ENCODE data around the gene GIPC3. TPM values are rescaled to one million over a fixed set of nuclear protein-coding genes. Genes with fewer than 3 reads are reported as not detected.
"Not testable (repeated sequence)": the region's sequence is repeated elsewhere in the genome, so short reads cannot be mapped to it uniquely, and the experiment has no call there.

The GIPC3 gene
- total RNA-seq, 1 donor from 2014 or later, result 1.9 TPM

DNA sequence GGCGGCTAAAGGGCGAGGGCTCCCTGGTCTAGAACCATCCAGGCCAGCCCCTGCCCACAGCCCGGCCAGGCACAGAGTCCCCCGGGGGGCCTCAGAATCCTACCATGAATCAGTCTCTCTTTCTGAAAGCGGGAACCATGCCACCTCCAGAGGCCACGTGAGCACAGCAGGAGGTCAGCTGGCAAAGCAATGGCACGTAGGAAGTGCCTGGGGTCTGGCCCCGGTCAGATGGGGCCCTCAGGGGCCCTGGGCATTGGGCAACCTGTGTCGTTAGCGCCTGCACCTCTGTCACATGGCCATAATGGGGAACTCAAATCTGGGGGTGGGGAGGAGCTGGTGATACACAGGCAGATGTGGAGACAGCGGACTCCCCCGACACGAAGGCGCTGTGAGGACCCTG is 36.7 kb upstream of the GIPC3 start:
- intact Hi-C loops (cut with micrococcal nuclease), result no loop called here

DNA sequence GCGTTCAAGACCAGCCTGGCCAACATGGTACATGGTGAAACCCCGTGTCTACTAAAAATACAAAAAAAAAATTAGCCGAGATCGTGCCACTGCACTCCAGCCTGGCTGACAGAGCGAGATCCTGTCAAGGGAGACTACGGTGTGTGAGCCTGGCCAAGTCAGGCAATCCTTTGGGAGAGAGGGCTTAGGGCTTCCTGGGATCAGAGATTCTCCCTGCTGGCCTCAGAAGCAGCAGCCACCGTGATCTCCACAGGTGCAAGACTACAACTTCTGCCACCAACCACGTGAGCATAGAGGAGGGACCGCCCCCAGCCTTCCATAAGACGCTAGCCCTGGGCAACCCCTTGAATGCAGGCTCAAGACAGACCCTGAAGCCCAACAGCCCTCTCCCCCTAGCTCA is 35.5 kb upstream of the GIPC3 start:
- DNase-seq (no peak), ATAC-seq (no peak)
- intact Hi-C loops (cut with micrococcal nuclease), result no loop called here

More for the DNA sequence above, 36.7 kb upstream of the GIPC3 start:
- ATAC-seq, result no peak
- DNase-seq, result no peak

GRCh38 chr19:3550947-3551791 is 34.1 kb upstream of the GIPC3 start:
- ATAC-seq (no peak), DNase-seq (no peak)
- intact Hi-C loops (cut with micrococcal nuclease), result no loop called here

DNA sequence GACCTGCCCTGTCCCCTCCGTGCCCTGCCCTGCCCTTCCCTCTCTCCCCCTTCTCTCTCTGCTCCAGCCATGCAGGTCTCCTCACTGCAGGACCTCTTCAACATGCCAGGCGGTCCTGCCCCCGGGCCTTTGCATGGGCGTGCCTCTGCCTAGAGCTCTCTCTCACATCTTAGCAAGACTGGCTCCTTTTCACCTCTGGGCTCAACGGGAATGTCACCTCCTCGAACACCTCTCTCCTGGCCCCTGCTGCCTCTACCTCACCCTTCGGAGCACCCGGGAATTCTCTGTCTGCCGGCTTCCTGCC is 33.5 kb upstream of the GIPC3 start:
- DNase-seq, result no peak
- intact Hi-C loops (cut with micrococcal nuclease), result no loop called here
- ATAC-seq, result no peak

DNA sequence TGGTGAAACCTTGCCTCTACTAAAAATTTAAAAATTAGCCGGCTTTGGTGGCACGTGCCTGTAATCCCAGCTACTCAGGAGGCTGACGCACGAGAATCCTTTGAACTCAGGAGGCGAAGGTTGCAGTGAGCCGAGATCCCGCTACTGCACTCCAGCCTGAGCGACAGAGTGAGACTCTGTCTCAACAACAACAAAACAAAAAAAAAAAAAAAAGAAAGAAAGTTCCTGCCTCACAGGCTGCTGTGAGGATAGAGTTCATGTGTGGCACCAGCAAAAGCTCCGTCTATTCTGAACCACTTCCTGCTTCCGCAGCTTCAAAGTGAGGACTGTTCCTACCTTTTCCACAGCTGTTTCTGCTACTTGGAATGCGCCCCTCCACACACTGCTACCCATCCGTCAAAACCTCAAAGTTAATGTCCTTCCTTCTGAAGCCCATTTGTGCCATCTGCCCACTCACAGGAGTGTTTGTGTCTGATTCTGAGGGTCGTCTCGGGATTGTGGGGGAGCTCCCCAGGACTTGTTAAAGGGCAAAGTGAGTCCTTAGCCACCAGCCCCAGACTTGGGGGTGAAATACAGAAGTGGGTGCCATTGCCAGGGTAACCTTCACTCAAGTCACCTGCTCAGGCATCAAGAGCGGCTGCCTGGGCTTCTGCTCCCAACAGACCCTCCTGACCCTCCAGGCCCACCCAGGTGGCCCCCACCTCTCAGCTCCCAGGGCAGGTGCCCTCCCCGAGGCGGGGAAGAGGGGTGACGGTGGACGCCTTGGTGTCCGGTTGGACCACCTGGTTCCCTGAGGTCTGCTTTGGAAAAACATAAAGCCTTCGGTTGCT is 30.8 kb upstream of the GIPC3 start:
- DNase-seq (no peak), ATAC-seq (no peak)
- intact Hi-C loops (cut with micrococcal nuclease), result no loop called here

DNA sequence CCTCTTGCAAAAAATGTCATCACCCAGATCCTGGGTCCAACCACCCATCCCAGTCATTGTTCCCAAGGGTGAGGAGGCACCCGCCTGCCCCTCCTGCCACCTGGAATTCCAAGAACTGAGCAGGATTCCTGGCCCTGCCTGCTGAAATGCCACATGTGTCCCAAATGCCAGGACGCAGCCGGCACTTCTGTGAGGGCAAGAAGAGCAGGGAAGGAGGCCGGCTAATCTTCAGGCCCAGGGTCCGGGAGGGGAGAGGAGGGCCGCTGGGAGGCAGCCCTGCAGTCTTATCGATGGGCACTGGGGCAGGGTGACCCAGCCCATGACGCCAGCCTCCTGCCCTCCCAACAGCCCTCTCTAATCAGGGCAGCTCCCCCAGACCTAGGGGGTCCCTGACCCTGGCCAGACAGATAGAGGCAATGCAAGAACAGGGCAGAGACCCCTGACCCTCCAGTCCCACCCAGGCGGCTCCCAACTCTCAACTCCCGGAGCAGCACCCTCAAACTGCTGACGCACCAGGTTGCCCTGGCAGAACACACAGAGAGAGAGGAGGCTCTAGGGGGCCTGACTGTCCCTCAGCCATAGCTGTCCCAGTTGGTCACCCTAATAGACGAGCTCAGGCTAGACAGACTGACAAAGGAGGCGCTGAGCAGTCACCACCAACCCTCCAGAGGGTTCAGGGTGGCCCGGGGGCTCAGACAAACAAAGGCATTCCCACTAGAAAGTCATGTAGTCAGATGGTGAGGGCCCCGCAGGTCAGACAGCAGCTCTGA is 29.4 kb upstream of the GIPC3 start:
- ATAC-seq, result no peak
- intact Hi-C loops (cut with micrococcal nuclease), result no loop called here
- DNase-seq, result no peak

- DNase-seq (no peak), ATAC-seq (no peak)
- intact Hi-C loops (cut with micrococcal nuclease), result no loop called here
Observed at GRCh38 chr19:3556423-3556977, 28.8 kb upstream of the GIPC3 start.

DNA sequence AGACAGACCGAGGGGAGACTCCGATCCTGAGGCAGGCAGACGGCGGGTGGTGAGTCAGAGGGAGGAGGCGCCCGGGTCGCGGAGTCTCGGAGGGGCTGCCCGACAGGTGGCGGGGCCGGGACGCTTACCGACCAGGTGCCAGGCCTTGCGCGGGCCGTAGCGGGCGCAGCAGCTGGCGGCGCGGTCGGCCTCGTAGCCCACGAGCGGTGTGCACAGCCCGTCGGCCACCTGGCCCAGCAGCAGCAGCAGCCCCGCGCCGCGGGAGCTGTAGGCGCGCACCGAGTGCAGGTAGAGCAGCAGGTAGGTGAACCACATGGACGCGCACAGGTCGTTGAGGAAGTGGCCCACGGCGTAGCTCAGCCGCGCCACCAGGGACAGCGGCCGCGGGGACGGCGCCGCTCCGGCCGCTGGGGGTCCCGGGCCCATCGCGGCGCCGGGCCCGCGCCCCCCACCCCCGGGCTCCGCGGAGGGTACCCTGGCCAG is 28.3 kb upstream of the GIPC3 start:
- ATAC-seq, result no peak
- DNase-seq, result peak; percentile 56
- intact Hi-C loops (cut with micrococcal nuclease), result no loop called here

GRCh38 chr19:3557461-3558248 is 27.6 kb upstream of the GIPC3 start, which contains the start of gene MFSD12:
TSS of gene MFSD12 (minus strand) at chr19:3557586. CDS start at chr19:3557403, 183 bp downstream.
- ATAC-seq (peak; percentile 98), DNase-seq (peak; percentile 97)
- intact Hi-C loops (cut with micrococcal nuclease), result no loop called here

- no peak for ATAC-seq
- DNase-seq, result no peak
- intact Hi-C loops (cut with micrococcal nuclease), result no loop called here
Observed at GRCh38 chr19:3563709-3564524, 21.4 kb upstream of the GIPC3 start.

DNA sequence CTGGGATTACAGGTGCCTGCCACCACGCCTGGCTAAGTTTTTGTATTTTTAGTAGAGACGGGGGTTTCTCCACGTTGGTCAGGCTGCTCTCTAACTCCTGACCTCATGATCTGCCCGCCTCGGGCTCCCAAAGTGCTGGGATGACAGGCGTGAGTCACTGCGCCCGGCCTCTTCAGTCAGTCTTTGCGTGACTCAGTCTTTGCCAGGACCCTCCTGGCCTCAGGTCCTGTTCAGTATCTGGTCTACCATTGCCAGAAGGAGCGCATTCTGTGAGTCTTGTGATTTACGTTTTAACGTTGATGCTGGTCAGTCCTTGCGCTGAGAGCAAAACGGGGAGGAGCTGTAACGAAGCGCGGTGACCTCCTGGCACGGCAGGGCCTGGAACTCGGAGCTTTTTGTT is 20.1 kb upstream of the GIPC3 start:
- ATAC-seq, result no peak

DNA sequence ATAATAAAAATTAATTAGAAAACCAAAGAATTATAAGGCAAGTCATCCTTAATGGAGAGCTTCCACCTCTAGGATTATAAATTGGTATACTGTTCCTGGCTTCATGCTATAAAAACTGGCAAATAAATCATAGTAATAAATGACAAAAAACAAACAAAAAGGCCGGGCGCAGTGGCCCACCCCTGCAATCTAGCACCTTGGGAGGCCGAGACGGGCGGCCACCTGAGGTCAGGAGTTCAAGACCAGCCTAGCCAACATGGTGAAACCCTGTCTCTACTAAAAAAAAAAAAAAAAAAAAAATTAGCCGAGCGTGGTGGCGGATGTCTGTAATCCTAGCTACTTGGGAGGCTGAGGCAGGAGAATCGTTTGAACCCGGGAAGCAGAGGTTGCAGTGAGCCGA is 15.2 kb upstream of the GIPC3 start:
- ATAC-seq; DNase-seq; intact Hi-C loops (cut with micrococcal nuclease): not testable (repeated sequence)

More for the DNA sequence above, 20.1 kb upstream of the GIPC3 start:
- intact Hi-C loops (cut with micrococcal nuclease), result no loop called here
- DNase-seq, result no peak

DNA sequence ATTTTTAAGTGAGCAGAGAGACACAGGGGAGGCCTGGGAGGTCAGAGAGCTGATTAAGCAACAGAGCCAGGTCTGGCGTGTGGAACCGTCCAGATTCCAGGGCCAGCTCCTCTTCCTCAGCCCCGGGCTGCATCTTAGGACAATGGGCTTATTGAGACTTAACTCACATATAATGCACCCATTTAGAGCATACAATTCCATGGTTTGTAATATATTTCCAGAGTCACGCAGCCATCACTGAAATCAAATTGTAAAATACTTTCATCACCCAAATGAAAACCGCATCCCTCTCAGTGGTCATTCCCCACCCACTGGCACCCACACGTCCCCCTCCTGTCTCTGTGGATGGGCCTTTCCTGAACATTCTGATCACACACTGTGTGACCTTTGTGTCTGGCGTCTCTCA is 14.7 kb upstream of the GIPC3 start:
- no peak for ATAC-seq
- intact Hi-C loops (cut with micrococcal nuclease), result no loop called here
- DNase-seq, result no peak

- intact Hi-C loops (cut with micrococcal nuclease), result no loop called here
- ATAC-seq (peak; percentile 97), DNase-seq (peak; percentile 100)
Observed at GRCh38 chr19:3572132-3572854, 13.0 kb upstream of the GIPC3 start.

DNA sequence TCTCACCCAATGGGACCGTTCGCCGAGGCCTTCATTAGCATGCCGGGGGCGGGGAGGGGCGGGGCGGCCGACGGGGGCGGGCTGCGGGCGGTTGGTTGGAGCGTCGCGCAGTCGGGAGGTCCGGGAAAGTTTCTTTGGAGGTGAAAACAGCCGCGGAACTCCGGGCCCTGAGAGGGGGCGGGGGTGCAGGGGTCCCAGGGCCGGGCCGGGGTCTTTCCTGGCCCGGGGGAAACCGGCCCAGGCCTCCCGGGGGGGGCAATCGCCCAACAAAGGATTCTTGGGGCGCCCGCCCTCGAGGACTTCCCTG is 12.5 kb upstream of the GIPC3 start, which contains the start of gene HMG20B:
Gene HMG20B, plus strand, starts transcription at position 90 of the 307 bp plus-strand sequence. CDS start 366 bp downstream, outside the sequence.
- ATAC-seq (no peak), DNase-seq (no peak)
- intact Hi-C loops (cut with micrococcal nuclease), result no loop called here

DNA sequence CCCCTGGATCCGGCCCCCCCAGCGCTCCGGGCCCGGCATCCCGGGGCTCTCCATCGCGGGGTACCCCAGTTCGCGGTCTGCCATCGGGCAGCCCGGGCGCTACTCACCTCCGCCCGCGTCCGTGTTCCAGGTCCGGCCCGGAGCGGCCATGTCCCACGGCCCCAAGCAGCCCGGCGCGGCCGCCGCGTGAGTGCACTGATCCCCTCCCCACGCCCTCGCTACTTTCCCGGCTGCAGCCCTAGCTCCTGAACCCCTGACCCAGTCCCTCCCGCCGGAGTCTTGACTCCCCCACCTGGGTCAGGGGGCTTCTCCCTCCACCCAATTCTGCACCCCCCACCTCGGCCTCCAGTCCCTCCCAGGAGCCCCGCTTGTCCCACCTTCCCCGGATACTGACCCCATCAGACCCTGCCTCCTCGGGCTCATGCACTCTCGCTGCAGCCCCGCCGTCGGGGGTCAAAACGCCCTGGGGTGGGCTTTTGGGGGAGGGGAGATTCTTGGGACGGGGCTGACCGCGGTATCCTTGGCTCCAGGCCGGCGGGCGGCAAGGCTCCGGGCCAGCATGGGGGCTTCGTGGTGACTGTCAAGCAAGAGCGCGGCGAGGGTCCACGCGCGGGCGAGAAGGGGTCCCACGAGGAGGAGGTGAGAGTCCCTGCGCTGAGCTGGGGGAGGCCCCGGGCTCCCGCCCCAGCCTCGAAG is 12.0 kb upstream of the GIPC3 start:
- intact Hi-C loops (cut with micrococcal nuclease), result no loop called here
- DNase-seq, result no peak
- ATAC-seq, result peak; percentile 11

All from left ventricle myocardium superior (tissue), 1 donor.